SH-SY5Y (cell line): ENCODE results near the gene EFCAB3.
"Not testable (repeated sequence)": the region's sequence is repeated elsewhere in the genome, so short reads cannot be mapped to it uniquely, and the experiment has no call there.

Experiments used
- GATA2 ChIP-seq: IDR thresholded peaks from 2 replicates; pipeline ENCODE4 v1.6.1; 2011; ENCODE audit warnings: mild to moderate bottlenecking, low read depth, low read length
- GATA3 ChIP-seq: IDR thresholded peaks from 2 replicates; pipeline ENCODE4 v1.6.1; 2011; ENCODE audit warnings: low read depth, mild to moderate bottlenecking, low read length, moderate library complexity

The EFCAB3 gene

DNA sequence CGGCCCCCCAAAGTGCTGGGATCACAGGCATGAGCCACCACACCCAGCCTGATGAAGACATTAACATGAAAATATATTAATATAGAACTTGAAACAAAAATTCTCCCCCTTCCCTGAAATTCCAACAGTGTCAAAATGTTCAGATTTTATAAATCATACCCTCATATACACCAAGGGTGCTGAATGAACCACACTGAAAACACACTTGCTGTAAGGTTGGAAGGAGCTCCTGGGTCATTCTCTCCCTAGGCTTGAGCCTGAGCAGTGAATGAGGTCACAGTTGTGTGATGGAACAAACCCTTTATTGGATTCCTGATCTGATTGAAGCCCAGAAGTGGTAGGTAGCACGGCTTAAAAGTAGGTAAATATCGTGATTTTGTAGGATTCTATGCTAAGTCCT lies at the start of gene EFCAB3:
TSS of gene EFCAB3 (plus strand) at position 301 of the 400 bp plus-strand sequence. CDS start 2,427 bp downstream, outside the sequence.
- TF ChIP-seq GATA3, result no peak
- TF ChIP-seq GATA2, result no peak

DNA sequence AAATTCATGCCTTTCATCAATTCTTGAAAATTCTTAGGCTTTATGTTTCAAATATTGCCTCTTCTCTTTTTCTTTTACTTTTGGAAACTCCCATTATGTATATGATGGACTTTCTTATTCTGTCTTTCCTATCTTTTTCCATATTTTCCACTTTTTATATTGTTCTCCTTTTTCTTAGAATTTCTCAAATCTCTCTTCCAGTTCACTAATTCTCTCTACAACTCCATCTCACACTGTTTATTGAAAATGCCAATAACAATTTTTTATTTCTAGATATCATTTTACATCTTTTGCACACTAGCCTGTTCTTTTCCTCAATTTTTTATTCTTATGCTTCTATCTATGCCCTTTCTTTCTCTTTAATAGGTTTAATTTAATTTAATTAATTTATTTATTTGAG lies 43.8 kb upstream of the EFCAB3 start:
- TF ChIP-seq GATA2 (no peak), GATA3 (no peak)

DNA sequence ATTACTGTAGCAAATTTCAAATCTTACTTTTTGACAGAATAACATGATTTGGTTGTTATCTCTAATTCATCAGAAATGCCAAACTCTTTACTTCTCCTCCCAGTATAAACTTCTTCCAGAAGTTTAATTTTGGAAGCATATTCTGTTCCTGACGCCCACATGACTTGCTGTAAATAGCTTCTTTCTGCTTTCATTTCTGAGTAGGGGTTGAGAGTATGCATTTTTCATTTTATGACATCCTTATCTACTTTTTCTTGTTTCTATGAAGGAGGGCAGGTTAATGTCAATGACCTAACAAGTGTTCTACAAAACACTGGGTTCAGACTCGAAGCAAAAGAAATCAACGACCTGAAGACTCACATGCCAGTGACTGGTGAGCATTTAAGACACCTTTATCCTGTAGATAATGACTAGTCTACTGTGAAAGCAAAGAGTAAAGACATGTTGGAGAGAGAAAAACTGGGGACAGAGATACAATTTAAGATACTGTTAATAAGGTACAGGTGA lies 36.5 kb upstream of the EFCAB3 start:
- no peak for TF ChIP-seq GATA3
- TF ChIP-seq GATA2, result no peak

DNA sequence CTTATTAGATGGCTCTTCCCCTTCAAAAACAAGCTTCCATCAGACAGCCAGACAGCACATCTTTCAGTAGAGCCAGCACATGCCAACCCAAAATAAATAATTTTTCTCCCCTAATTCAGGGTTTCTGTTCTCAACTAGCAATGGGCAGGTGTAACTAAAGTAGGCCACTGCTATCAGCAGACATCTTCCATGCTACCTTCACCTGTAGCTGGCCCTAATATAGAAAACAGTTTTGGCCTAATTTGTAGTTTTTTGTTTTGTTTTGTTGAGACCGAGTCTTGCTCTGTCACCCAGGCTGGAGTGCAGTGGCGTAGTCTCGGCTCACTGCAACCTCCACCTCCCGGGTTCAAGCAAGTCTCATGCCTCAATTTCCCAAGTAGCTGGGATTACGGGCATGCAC lies 29.2 kb upstream of the EFCAB3 start:
- no peak for TF ChIP-seq GATA2
- no peak for TF ChIP-seq GATA3

DNA sequence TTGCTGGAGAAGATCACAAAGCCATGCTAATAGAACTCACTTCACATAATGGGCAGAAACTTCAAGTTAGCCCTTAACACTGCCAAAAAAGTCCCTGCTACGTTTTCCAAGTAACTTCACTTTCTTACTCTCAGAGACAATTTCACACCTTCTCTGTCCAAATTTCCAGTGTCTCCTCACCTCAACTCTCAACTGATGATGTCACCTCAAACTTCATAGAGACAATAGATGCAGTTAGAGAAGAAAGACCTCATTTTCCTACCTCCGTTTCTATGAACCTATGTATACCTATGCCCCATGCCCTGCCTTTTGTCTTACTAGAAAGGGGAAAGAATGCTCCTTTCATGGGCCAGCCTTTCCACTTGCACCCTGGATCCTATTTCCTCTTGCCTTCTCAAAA lies 14.2 kb upstream of the EFCAB3 start:
- TF ChIP-seq GATA3 (no peak), GATA2 (no peak)

DNA sequence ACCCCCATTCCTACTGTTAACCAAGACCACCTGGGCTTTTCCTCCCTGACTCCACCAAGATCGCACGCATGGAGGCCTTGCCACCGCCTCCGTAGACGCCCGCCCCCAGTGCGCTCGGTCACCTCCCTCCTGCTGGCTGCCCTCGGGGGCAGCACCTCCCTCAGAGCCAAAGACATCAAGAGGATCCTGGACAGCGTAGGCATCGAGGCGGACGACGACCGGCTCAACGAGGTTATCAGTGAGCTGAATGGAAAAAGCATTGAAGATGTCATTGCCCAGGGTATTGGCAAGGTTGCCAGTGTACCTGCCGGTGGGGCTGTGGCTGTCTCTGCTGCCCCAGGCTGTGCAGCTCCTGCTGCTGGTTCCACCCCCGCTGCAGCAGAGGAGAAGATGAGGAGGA lies 1.2 kb downstream of the EFCAB3 start:
- TF ChIP-seq GATA2 (no peak), GATA3 (no peak)

DNA sequence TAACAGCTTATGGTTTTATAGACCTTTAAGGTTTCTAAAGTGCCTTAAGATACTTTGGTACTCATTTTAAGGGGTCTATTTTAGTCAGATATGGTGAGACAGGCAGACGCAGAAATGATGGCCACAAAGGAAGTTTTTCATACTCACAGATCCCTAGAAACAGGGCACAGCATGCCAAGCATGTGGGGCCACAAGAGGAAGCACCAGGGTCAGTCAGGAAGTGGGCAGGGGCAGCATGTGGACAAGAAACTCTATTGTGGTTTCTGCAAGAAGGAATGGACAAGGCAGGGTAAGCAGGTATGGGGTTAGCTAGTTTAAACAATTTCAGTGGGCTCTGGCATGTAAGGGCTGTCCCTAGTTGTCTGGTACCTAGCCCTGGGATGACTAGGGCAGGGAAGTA lies 8.5 kb downstream of the EFCAB3 start:
- TF ChIP-seq GATA3 (no peak), GATA2 (no peak)

DNA sequence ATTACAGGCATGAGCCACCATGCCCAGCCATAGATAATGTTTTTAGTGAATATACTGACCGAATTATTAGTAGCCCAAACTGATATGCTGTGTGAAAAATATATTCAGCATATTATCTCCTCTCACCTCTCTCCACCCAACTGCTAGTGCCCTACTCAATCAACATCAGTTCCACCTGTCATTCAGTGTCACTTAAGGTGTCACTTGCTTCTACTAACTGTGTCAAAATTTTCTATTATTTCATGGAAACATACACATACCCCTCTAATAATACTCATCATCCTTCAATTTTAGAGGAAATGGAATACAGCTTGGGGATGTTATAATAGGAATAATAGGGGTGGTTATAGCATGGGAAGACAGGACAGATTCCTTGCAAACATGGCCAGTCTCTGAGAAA lies 12.6 kb downstream of the EFCAB3 start:
- no peak for TF ChIP-seq GATA2
- no peak for TF ChIP-seq GATA3

DNA sequence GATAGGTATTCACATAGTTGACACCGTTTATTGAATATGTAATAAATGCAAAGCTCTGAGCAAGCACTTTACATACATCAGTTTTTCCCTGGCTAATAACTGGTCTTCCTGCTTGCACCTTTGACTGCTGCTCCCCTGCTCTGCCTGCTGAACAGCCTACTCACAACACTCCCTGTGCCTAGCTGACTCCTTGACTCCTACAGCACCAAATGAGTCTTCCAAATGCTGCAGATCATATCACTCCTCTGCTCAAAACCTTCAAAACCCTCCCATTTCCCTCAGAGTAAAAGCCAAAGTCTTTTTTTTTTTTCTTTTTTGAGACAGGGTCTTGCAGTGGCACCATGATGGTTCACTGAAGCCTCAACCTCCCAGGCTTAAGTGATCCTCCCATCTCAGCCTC lies 18.5 kb downstream of the EFCAB3 start:
- no peak for TF ChIP-seq GATA2
- TF ChIP-seq GATA3, result no peak

DNA sequence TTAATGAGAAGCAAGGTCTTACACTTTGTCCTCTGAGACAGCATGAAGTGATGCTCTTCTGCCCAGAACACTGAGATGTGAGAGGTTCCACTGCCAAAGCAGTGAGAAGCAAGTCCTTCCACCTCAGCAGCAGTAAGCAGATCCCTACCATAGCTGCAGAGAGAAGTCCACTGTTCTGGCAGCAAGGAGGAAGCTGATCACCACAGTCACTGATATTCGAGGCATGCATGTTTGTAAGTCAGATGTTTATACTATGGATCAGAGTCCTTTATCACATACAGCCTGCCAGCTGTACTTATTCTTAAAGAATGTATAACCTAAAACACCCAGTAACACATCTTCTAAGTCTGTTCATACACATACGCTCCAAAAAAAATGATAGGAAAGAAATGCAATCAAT lies 25.1 kb downstream of the EFCAB3 start:
- TF ChIP-seq GATA3, result no peak
- no peak for TF ChIP-seq GATA2

DNA sequence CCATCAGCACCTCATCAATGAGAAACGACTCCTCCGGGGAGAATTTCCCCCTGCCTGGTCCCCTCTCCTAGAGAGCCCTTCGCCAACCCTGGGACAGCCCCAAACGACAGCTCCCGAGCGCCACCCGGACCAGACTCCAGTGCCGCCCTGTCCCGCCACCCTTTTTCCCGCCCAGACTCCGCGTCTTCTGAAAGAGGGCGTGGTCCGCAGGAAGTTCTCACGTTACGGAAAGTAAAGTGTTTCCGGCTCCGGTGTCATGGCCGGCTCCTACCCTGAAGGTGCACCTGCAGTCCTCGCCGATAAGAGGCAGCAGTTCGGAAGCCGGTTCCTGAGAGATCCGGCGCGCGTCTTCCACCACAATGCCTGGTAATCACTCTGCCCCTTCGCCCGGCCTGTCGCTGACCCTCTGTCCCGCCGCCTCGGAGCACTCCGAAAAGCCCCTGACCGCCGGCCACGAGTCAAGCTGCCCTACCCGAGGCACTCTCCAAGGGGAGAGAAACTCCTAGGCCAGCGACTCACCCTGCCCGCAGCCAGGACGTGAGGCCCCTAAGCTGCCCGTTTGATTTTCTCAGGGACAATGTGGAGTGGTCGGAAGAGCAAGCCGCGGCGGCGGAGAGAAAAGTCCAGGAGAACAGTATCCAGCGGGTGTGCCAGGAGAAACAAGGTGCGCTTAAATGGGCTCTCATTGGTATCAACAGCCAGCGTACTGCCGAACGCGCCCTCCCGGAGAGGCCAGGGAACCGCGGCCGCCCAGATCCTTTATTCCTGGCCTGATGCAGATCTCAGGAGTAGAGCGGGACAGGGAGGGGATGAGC lies 43.5 kb downstream of the EFCAB3 start, which contains the start of gene METTL2A:
TSS of gene METTL2A (plus strand) at position 251 of the 815 bp plus-strand sequence. CDS start at position 257, 6 bp downstream.
- TF ChIP-seq GATA3, GATA2: not testable (repeated sequence)

DNA sequence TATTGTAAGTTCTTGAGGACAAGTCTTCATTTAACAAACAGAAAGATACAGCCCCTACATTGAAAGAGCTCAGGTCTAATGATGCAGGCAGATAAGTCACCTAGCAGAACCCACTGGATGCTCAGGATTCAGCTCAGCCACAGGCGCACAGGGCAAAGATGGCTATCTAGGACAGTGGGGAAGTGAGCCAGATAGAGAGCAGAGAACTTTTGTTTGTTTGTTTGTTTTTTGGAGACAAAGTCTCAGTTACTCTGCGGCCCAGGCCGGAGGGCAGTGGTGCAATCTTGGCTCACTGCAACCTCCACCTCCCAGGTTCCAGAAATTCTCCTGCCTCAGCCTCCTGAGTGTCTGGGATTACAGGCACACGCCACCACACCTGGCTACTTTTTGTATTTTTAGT lies 63.7 kb downstream of the EFCAB3 start:
- TF ChIP-seq GATA3 (no peak), GATA2 (peak; percentile 46; the same call in 1 of the 2 replicates)

DNA sequence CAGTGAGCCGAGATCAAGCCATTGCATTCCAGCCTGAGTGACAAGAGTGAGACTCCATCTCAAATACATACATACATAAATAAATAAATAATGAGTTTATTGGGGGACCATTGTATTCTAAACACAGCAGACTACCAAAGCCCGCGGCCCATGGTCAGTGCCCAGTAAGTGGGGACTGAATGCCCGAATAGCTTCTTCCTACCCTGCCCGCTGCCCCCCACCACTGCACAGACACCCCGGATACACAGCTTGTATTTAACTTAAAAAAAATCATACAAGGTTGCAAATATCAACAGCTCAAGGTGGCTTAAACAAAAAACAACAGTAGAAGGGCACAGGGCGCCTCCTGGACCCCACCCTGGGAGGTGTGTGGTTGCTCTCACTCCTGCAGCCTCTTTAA lies 75.7 kb downstream of the EFCAB3 start:
- no peak for TF ChIP-seq GATA2
- no peak for TF ChIP-seq GATA3
